ENCODE results near the gene ST14.

Gene ST14

GRCh38 chr11:130159657-130160497, at the start of gene ST14:
TSS of gene ST14 (plus strand) at chr11:130159782. CDS start at chr11:130159980, 198 bp downstream.
- DNase-seq (ENCODE audit: low spot score), result peak; percentile 54

GRCh38 chr11:130110339-130111108, 49.1 kb upstream of the ST14 start:
- no peak for DNase-seq (ENCODE audit: low spot score)

GRCh38 chr11:130112071-130112830, 47.3 kb upstream of the ST14 start:
- DNase-seq (ENCODE audit: low spot score), result no peak

- DNase-seq (ENCODE audit: low spot score), result no peak
Observed at GRCh38 chr11:130114281-130114680, 45.3 kb upstream of the ST14 start.

- no peak for DNase-seq (ENCODE audit: low spot score)
Observed at GRCh38 chr11:130114726-130115125, 44.9 kb upstream of the ST14 start.

- no peak for DNase-seq (ENCODE audit: low spot score)
Observed at GRCh38 chr11:130115218-130115617, 44.4 kb upstream of the ST14 start.

GRCh38 chr11:130118165-130118564, 41.4 kb upstream of the ST14 start:
- DNase-seq (ENCODE audit: low spot score), result peak; percentile 62

GRCh38 chr11:130118636-130119387, 40.8 kb upstream of the ST14 start:
- peak; percentile 40 for DNase-seq (ENCODE audit: low spot score)

GRCh38 chr11:130120045-130120444, 39.5 kb upstream of the ST14 start:
- DNase-seq (ENCODE audit: low spot score), result no peak

- DNase-seq (ENCODE audit: low spot score), result no peak
Observed at GRCh38 chr11:130121445-130121978, 38.1 kb upstream of the ST14 start.

- no peak for DNase-seq (ENCODE audit: low spot score)
Observed at GRCh38 chr11:130122141-130122575, 37.4 kb upstream of the ST14 start.

- DNase-seq (ENCODE audit: low spot score), result no peak
Observed at GRCh38 chr11:130123414-130124040, 36.1 kb upstream of the ST14 start.

GRCh38 chr11:130124096-130124495, 35.5 kb upstream of the ST14 start:
- no peak for DNase-seq (ENCODE audit: low spot score)

- DNase-seq (ENCODE audit: low spot score), result no peak
Observed at GRCh38 chr11:130125638-130126037, 33.9 kb upstream of the ST14 start.

GRCh38 chr11:130126516-130126915, 33.1 kb upstream of the ST14 start:
- no peak for DNase-seq (ENCODE audit: low spot score)

GRCh38 chr11:130127509-130127908, 32.1 kb upstream of the ST14 start:
- DNase-seq (ENCODE audit: low spot score), result no peak

GRCh38 chr11:130128626-130129025, 31.0 kb upstream of the ST14 start:
- no peak for DNase-seq (ENCODE audit: low spot score)

GRCh38 chr11:130129922-130130321, 29.7 kb upstream of the ST14 start:
- no peak for DNase-seq (ENCODE audit: low spot score)

- DNase-seq (ENCODE audit: low spot score), result peak; percentile 88
Observed at GRCh38 chr11:130131961-130132850, 27.4 kb upstream of the ST14 start.

- no peak for DNase-seq (ENCODE audit: low spot score)
Observed at GRCh38 chr11:130133716-130134115, 25.9 kb upstream of the ST14 start.

All from NAMALWA (cell line).